GM21390 (cell line): Measurements from ENCODE around the gene HSPB7.
"Not testable (repeated sequence)": the region's sequence is repeated elsewhere in the genome, so short reads cannot be mapped to it uniquely, and the experiment has no call there.

Experiments used
- ATAC-seq: cut with Tn5 transposase; IDR thresholded peaks from one replicate; pipeline ENCODE4 v1.9.1; 2021; ENCODE audit not compliant: unreplicated experiment

Gene HSPB7

DNA sequence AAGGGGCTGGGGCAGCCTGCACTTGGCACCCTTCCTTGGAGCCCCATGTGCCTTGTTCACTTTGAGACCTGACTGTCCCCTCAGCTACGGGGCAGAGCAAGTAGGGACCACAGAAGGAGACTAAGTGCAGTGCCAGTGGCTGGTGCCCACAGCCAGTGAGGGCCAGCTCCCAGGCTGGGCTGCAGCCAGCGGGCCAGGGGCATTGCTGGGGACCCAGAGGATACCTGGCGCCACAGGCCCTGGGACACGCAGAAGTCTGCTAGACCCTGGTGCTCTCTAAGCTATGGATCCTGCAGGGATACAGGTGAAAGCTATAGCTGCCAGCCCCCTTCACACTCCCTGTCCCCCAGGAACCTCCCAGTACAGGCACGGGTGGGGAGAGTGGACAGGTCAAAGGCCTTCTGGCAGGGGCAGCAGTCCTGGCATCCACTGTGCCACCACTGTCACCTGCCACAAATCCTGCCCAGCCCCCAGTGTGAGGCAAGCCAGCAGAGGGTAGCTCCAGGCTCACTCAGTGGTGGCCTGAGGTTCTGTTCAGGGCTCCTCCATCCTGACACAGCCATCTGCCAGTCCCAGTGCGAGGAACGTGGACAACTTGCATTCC lies 5.3 kb upstream of the HSPB7 start:
- no peak for ATAC-seq

DNA sequence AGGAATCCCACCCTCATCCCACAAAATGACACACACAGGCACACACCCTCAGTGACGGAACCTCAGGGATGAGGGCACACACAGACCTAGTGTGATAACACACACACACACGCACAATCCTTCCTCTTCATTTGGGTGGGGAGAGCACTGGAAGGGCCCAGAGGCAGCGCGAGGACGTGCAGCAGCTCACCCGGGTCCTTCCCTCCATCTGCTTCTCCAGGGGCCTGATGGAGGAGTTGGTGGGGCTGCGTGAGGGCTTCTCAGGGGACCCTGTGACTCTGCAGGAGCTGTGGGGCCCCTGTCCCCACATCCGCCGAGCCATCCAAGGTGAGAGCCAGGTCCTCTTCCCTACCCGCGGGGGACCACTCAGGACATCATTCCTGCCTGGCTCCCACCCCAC lies 4.5 kb upstream of the HSPB7 start:
- ATAC-seq, result no peak

DNA sequence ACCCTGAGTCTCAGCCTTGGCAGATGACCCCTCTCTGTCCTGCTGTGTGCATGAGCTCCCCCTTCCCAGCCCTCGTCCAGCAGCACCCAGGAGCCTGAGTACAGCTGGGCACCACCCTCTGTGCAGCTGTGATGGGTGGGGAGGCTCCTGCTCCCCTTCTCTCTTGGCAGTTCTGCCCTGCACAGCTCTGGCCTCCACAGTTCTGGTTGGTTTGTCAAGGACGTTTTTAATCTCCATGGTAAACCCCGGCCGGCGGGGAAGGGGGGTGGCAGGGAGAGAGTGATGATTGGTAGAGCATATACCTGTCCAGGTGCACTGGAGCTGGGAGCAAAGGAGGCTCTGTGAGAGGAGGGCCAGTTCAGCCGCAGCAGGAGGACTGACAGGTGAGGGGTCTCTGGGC lies 3.8 kb upstream of the HSPB7 start, which contains the start of gene CLCNKA:
TSS of gene CLCNKA (plus strand) at position 356 of the 400 bp plus-strand sequence. CDS start 584 bp downstream, outside the sequence.
- no peak for ATAC-seq

DNA sequence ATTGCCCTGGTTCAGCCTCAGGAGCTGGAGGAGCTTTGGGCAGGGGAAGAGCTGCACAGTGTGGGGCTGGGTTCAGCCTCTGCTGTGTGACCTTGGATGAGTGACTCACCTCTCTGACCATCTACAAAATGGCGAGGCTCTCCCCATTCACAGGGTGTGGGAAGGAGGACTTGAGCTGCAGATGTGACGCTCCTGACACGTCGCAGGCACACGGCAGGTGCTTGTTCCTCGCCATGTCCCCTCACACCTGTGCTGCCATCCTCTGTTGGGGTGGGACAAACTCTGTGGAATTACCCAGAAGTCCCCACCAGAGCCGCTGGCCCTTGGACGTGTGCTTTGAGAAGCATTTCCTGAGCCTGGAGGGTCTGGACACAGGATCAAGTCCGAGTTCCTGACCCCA lies 3.0 kb upstream of the HSPB7 start:
- ATAC-seq, result not testable (repeated sequence)

DNA sequence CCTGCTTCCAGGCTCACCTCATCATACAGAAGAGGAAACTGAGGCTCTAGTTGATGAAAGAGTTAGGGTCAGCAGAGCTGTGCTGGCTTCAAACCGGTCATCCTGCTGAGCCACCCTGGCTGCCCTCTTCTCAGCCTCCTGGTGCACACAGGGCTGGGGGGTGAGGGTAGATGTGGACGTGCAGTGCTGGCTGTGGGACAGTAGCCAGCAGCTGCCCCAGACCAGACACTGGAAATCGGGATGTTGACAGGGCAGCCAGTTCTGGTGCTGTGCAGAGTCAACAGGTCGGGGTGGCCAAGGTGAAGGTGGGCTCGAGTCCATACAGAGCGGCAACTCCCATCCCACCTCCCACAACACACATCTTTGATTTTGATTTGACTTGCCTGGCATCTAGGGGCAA lies 2.5 kb upstream of the HSPB7 start:
- ATAC-seq, result no peak

DNA sequence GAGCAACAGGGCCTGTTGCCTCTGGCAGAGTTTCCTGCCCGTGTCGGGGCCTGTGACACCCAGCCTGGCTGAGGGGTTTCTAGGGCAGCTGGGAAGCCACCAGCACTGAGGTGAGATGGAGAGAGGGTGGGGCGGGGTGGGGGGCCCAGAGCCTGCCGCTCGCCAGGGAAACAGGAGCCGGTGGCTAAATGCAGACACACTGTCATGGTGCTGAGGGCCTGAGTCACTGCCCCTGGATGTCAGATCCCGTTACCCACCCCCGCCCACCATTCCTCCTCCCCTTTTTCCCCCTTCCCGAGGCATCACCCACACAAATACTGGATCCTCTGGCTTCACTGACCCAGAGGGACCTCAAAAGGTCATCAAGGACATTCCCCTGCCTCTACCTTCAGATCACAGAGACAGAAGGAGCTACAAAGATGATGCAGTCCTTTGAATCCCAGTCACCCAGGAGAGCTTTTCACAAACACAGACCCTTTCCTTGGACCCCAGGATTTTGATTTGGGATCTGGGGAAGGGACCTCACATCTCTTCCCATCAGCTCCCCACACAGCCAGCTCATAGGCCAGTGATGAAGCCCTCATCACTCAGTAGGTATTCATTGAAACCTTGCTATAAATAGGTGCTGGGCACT lies 1.9 kb upstream of the HSPB7 start:
- ATAC-seq, result no peak

DNA sequence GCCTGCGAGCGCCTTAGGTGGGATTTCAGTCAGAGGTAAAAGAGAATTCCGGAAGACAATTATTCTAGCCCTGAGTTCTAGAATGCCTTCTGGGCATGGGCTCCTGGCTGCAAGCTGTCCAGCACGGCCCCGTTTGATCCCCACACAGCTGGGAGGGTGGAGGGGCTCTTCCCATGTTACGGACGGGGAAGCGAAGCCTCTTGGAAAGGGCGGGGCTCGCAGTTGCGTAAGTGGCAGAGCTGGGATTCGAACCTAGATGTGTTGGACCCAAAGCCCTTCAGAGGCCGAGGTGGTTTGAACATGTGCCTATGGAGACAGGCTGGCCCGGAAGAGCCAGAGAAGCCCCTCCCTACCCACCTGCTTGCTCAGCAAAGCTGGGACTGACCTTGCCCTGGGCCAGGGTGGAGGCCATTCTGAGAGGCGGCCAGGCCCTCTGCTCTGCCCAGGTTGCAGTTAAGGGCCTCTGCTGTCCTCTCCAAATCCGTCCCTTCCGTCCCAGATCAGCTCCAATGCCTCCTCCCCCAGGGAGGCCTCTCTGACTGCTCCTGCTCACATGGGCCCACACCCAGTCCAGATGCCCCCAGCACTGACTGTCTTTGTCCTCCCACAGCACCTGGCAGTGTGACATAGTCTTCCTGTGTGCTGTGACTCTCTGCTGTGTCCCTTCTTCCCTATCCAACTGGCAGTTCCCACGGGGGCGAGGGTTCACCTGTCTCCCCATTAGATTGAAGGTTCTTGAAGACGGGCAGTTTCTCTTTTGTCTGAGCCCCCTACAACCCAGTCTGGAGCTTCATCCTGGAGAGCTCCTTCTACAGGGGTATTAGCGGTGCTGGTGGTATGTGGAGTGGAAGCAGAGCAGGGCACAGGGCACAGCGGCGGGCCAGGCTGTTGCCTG lies 1.2 kb upstream of the HSPB7 start:
- no peak for ATAC-seq

DNA sequence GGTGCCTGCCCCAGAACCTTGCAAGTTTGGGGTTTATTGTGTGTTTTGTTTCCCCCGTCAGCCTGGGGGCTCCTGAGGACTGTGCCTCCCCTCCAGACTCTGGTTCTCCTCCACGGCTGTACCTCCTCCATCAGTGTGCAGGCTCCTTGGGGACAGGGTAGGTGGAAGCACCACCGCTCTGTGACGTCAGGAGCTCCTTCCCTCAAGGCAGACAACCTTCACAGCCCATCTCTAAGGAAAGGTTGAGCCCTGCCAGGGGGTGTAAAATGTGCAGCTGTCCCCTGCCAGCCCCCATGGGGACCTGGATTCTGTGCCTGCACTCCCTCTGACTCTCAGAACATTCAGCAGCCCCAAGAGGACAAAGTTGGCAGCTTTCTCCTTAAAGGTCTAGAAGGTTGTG lies 465 bp upstream of the HSPB7 start:
- ATAC-seq, result no peak

DNA sequence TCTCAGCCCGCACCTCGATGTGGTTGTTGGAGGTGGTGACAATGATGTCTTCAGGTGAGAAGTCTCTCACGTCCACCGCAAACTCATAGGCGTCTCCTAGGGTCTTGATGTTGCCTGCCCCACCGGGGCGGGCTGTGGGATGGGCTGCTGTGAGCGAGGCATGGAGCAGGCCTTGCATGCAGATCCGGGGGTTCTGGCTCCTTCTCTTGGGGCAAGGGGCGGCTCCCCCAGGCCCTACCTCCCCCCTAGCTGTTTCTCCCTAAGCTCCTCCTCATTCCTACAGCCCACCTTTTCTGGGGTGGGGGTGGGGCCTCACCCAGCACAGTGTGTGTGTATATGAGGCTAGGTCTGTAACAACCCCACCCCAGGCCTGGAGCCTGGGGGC lies 775 bp downstream of the HSPB7 start:
- no peak for ATAC-seq

DNA sequence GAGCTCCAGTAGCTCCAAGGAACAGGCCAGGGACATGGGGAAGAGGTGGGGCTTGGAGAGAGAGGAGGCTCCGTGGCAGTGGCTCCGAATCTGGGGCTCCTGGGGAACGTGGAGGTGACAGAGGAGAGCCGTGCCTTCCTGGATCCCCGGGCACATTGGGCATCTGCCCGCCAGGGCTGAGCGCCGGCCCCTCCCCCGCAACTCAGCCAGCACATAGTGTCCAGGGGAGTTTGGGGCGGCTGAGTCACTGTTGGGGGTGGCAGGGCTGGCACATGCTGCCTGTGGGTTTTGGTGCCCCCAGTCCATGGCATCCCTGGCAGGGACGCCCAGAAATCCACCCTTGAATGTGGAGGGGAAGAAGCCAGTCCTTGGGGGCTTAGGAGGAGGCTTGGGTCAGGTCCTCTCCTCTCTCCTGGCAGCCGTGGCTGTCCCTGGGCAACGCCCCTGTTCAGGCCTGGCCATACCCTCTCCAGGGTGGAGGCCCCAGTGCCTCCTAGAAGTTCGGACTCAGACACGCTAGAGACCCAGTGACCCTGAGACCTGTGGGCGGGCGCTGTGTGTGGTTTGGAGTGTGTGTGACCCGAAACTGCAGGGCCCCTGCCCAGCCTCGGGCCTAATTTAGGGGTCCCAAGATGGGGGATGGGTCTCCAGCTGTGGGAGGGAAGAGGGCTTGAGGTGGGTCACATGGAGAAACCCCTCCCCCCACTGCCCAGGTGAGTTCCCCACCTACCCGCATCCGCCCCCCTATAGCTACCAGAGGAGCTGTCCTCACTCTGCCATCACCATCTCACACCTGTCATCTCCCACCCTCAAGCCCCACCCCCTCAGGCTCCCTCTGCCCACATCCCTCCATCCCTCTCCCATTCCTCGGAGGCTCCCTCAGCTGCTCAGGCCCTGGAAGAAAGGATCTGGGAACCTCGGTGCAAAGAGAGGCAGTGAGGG lies 1.6 kb downstream of the HSPB7 start:
- ATAC-seq, result no peak

DNA sequence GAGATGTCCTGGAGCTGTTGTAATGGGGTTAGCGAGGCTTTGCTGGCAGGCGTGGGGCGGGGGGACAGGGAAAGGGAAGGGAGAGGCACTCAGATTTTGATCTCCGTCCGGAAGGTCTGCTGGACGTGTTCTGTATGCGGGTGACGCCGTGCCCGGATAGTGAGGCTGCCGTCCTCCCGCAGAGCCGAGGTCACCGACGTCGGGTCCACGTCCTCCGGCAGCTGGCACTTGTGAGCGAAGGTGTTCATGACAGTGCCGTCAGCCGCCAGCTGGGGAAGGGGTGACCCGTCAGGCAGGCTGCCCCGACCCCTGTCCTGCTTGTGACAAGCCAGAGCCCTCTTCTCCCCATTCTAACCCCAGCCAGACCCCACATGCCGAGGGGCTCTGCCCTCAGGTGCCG lies 2.4 kb downstream of the HSPB7 start:
- ATAC-seq, result no peak

DNA sequence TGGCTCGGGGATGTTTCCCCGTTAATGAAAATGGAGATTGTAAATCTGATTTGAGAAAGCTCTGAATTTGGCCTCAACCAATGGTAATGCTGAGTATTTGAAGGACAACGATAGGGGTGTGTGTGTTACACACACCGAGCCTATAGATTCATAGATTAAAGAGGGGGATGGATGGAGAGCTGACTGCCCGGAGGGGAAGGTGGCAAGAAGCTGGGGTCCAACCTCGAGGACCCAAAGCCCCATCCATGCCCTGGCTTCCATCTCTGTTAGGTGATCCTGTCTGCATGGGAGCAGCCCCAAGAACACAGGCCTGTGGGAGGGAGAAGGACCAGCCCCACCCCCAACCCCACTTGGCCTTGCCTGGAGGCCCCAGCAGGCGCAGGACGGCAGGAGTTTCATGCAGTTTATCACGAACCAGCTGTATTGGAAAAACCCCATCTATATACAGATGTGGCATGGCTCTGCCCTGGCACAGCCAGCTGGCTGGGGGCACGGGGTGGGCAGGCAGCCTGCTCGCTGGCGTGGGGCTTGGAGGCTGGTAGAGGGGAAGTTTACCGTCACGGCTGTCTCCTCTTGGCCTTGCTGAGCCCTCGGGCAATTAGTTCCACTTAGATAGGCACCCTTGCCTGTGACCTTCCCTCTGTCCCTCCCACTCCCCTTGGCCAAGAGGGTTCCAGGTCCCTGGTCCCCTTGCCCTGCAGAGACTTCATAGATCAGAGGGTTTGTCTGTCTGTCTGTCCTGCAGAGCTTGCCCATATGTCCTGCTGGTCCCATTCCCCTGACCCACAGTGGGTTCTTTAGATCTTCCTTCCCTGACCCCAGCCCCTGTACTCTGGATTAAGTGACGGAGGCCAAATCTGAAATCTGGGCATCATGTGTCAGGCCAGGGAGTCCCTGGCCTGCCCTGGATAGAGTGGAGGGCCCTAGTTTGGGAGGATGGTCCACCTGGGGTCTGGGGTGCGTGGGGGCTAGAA lies 3.0 kb downstream of the HSPB7 start:
- no peak for ATAC-seq

DNA sequence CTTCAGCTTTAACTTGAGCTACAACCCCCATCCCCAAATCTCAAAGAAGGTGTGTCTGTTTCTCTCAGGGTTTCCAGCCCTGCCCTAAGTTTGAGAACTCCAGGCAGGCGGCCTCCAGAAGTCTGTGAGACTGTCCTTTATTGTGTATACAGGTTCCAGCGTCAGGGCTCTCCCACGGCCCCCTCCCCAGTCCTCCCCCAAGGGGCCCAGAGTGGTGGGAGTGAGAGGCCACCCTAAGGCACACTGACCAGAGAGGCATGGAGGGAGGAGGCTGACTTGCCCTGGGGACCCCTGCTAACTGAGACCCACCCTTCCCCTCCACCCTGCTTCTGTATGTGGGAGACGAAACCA lies 4.0 kb downstream of the HSPB7 start:
- no peak for ATAC-seq

DNA sequence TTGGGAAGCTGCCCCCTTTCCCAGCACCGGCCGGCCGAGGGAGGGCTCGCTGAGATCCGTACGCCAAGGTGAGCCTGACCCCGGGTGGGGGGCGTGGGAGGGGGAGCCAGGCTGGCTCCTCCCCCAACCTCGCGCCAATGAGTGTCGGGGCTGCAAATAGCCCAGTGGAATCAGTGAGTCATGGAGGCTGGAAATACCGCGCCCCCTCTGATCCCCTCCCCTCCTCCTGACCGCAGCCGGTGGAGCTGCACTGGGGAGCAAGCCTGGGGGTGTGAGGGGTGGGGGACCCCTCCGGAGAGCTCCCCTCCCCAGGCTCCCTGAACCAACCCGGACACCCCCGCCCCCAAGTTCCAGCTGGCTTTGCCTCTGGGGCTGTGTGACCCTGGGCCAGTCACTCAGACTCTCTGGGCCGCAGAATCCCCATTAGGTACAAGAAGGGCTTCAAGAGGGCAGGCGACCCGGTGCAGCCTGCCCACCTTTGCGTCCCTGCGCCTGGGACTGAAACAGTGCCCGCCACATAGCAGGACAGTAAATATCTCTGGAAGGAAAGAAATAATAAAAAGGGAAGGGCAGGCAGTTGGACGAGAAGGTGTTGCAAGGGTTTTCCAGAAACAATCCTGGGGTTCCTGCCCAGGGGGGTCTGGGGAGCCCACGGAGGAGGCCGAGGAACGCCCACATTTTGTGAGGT lies 4.5 kb downstream of the HSPB7 start:
- no peak for ATAC-seq

DNA sequence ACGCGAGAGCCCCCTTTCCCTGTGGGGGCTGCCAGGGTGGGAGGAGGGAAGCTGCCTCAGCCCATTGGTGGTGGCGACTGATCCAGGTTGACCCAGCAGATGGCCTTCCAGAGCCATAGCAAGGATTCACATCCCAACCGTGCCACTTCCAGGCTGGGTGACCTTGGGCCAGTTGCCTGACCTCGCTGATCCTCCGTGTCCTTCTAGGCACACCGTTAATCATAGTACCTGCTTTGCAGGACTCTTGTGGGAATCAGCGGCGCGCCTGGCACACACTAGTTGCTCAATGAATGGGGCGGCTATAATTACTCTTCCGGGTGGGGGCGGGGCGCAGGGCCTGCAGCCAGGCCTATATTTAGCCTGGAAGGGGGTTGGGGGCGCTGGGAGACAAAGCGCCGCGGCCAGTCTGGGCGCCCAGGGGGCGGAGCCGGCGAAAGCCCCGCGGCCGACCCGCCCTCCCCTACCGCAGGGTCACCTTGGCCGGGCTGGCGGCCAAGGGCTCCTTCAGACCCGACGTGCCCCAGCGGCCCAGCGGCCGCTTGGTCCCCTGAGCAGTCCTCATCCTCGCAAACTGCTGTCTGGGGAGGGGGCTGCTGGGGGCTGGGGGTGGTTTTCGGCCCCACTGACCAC lies 5.1 kb downstream of the HSPB7 start:
- ATAC-seq, result no peak

DNA sequence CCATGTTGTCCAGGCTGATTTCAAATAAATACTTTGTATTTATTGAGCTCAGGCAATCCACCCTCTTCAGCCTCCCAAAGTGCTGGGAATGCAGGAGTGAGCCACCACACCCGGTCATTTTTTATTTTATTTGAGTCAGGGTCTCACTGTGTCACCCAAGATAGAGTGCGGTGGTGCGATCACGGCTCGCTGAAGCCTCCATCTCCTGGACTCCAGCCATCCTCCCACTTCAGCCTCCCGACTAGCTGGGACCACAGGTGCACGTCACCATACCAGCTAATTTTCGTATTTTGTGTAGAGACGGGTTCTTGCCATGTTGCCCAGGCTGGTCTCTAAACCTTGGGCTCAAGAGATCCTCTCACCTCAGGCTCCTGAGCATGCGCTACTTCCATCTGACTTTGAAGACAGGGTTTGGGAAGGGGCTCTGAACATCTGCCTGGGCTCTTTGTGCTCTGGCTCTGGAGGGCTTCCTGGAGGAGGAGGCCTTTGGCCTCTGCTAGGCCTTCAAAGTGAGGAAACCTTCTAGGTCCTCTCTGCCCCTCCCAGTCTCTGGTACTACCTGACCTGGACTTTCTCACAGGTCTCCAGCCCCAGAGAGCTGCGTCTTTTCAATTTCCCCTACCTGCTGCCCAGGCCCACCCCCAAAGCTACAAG lies 5.8 kb downstream of the HSPB7 start:
- ATAC-seq, result no peak

DNA sequence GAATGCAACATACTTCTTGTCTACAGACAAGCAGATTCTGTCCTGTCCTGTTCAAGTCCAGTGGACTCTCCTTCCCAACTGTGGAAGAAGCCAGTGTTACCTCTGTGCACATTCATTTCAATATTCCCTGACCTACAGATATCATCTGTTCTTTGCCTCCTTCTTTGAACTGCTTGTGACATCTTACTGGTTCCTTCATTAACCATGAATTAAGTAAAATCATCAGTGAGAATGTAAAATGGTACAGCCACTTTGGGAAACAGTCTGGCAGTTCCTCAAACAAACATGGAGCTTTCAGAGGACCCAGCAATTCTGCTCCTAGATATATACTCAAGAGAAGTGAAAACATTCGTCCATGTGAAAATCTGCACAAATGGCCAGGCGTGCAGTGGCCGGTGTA lies 7.0 kb downstream of the HSPB7 start:
- ATAC-seq, result no peak

DNA sequence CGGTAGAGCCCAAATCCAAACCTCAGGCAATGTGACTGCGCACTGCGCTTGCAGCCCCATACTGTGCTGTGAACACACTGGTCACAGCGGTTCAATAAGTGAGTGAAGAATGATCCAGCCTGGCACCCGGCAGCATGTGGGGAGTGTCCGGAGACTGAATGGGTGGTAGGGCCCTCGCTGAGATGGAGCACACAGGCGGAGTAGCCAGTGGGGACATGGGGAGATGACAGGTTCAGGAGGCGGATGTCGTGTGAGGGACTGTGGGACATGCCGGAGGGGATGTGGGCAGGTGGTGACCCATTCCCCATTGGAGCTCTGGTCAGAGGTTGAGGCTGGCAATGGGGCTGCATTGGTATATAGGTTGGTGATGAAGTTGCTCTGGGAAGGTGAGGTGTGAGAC lies 8.2 kb downstream of the HSPB7 start:
- no peak for ATAC-seq
